NCI-H2227 treated with DMSO at 0.1 percent for 48 hours (cell line): ENCODE measurements around the gene TEX26.
A peak's percentile ranks its signal among the peaks of the same experiment; 100 is the strongest.

ENCODE experiments used
- DNase-seq: peaks from one replicate; lab custom pipeline; 2025; lab: John Stamatoyannopoulos, UW

The TEX26 gene

GRCh38 chr13:30976025-30976424 lies 43.6 kb downstream of the TEX26 start:
- no peak for DNase-seq

GRCh38 chr13:30978981-30979956 lies 46.8 kb downstream of the TEX26 start:
- DNase-seq, result no peak

GRCh38 chr13:30982506-30982905 lies 50.0 kb downstream of the TEX26 start:
- DNase-seq, result no peak

GRCh38 chr13:30982906-30983305 lies 50.5 kb downstream of the TEX26 start:
- no peak for DNase-seq

- no peak for DNase-seq
These were observed 51.0 kb downstream of the TEX26 start for GRCh38 chr13:30983431-30983830.

GRCh38 chr13:30984620-30985019 lies 52.2 kb downstream of the TEX26 start:
- DNase-seq, result no peak

- DNase-seq, result no peak
These were observed 53.3 kb downstream of the TEX26 start for GRCh38 chr13:30985637-30986205.

GRCh38 chr13:30991184-30991583 lies 58.7 kb downstream of the TEX26 start:
- DNase-seq, result no peak

- no peak for DNase-seq
These were observed 59.5 kb downstream of the TEX26 start for GRCh38 chr13:30991922-30992321.

GRCh38 chr13:30995331-30995730 lies 62.9 kb downstream of the TEX26 start:
- no peak for DNase-seq

- DNase-seq, result peak; percentile 26
These were observed 65.2 kb downstream of the TEX26 start for GRCh38 chr13:30997697-30998096.

GRCh38 chr13:30998136-30999088 lies 66.0 kb downstream of the TEX26 start:
- DNase-seq, result peak; percentile 5

- DNase-seq, result no peak
These were observed 68.4 kb downstream of the TEX26 start for GRCh38 chr13:31000889-31001288.

- no peak for DNase-seq
These were observed 69.2 kb downstream of the TEX26 start for GRCh38 chr13:31001647-31002046.

- no peak for DNase-seq
These were observed 72.6 kb downstream of the TEX26 start for GRCh38 chr13:31005066-31005465.

- no peak for DNase-seq
These were observed 75.0 kb downstream of the TEX26 start for GRCh38 chr13:31007417-31007816.

- DNase-seq, result no peak
These were observed 76.1 kb downstream of the TEX26 start for GRCh38 chr13:31008400-31009115.

- DNase-seq, result no peak
These were observed 76.7 kb downstream of the TEX26 start for GRCh38 chr13:31009166-31009565.

GRCh38 chr13:31010296-31010695 lies 77.8 kb downstream of the TEX26 start:
- no peak for DNase-seq

GRCh38 chr13:31011193-31011860 lies 78.9 kb downstream of the TEX26 start:
- DNase-seq, result no peak
